Mesodermal cell (in vitro differentiated cells): ENCODE measurements around the gene ACTL7B.

ENCODE experiments used
- H3K27ac ChIP-seq: 2 replicates; pipeline ENCODE4 v1.7.0; 2013; ENCODE audit warnings: mild to moderate bottlenecking, low read depth, low read length, moderate library complexity; ENCODE audit not compliant: severe bottlenecking
- H3K36me3 ChIP-seq: 2 replicates; pipeline ENCODE4 v1.7.1; 2013; ENCODE audit warnings: mild to moderate bottlenecking, low read length, moderate library complexity; ENCODE audit not compliant: control insufficient read depth, insufficient read depth
- H3K4me1 ChIP-seq: one replicate; pipeline ENCODE4 v1.7.1; 2013; ENCODE audit warnings: mild to moderate bottlenecking, low read length; ENCODE audit not compliant: insufficient read depth, control insufficient read depth, poor library complexity, severe bottlenecking
- H3K4me3 ChIP-seq: 2 replicates; pipeline ENCODE4 v1.7.0; 2013; ENCODE audit warnings: low read length, control low read depth, mild to moderate bottlenecking; ENCODE audit not compliant: insufficient read depth, poor library complexity, severe bottlenecking; ENCODE audit errors: extremely low read depth
- H3K9me3 ChIP-seq: 2 replicates; pipeline ENCODE4 v1.7.1; 2013; ENCODE audit warnings: mild to moderate bottlenecking, low read length, moderate library complexity; ENCODE audit not compliant: control insufficient read depth
- WGBS, 2 experiments: methylation state at CpG; one replicate each; pipeline ENCODE4 v1.1.5; 2013; ENCODE audit warnings: missing lambda C conversion rate in 2 of 2; ENCODE audit not compliant: insufficient coverage in 2 of 2; 5-methylcytosine and 5-hydroxymethylcytosine counted together

ACTL7B gene

DNA sequence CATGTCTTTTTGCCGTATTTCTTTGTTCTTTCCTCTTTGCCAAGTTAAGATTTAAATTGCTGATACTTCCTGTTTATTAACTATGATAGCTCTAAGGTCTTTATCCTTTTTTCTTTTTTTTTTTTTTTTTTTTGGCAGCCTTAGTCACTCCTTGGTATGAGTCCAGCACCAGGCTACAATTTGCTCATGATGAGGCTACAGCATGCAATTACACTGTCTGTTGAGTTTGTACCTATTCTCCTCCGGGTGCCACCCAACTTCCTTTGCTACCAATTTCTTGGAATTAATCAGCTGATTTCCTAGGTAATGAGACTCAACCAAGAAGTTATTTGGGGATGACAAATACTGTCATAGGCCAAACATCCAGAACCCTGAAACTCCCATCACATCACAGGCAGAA lies 25.5 kb downstream of the ACTL7B start:
- WGBS, 2 experiments = 100% methylated on average over 1 of the region's 2 CpGs; no CpG with 5 or more reads in 1 of the 2 experiments
- Histone ChIP-seq H3K4me3 (no peak overlapping the region), H3K9me3 (no peaks in the 10 kb centered on the region), H3K4me1 (no peaks in the 10 kb centered on the region), H3K36me3 (no peaks in the 10 kb centered on the region), H3K27ac (no peak overlapping the region)

GRCh38 chr9:108823829-108824228 lies 32.0 kb downstream of the ACTL7B start:
- H3K4me1 ChIP-seq = no peaks in the 10 kb centered on the region
- H3K9me3 ChIP-seq = peaks cover 13% of the 10 kb centered on the region
- no peaks in the 10 kb centered on the region for H3K36me3 ChIP-seq
- H3K4me3 ChIP-seq = no peak overlapping the region
- WGBS, 2 experiments = 82 to 86% methylated on average over 3 of the region's 3 CpGs
- no peak overlapping the region for H3K27ac ChIP-seq

GRCh38 chr9:108816037-108816436 lies 39.7 kb downstream of the ACTL7B start:
- Histone ChIP-seq H3K9me3 (no peaks in the 10 kb centered on the region), H3K27ac (no peak overlapping the region), H3K36me3 (no peaks in the 10 kb centered on the region), H3K4me3 (no peak overlapping the region), H3K4me1 (peaks cover 15% of the 10 kb centered on the region)
- WGBS, 2 experiments = 58 to 72% methylated on average over 7 to 10 of the region's 10 CpGs

DNA sequence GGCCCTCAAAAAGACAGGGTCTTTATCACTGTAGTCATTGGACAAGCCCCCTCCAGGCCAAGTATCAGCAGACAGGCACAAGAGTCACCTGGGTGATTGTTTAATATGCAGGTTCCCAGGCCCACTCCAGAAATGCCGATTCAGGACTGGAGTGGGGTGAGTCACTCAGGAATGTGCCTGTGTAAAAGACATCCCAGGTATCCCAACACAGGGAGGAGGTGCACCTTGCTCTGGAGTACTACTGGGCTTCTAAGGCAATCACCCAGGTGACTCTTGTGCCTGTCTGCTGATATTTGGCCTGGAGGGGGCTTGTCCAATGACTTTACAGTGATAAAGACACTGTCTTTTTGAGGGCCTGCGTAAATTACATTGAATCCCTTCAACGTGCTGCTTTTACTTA lies 40.6 kb downstream of the ACTL7B start:
- Histone ChIP-seq H3K4me3 (no peak overlapping the region), H3K36me3 (no peaks in the 10 kb centered on the region), H3K9me3 (no peaks in the 10 kb centered on the region), H3K4me1 (peaks cover 15% of the 10 kb centered on the region), H3K27ac (no peak overlapping the region)
- WGBS, 2 experiments = 100% methylated on average over 1 of the region's 3 CpGs; no CpG with 5 or more reads in 1 of the 2 experiments

DNA sequence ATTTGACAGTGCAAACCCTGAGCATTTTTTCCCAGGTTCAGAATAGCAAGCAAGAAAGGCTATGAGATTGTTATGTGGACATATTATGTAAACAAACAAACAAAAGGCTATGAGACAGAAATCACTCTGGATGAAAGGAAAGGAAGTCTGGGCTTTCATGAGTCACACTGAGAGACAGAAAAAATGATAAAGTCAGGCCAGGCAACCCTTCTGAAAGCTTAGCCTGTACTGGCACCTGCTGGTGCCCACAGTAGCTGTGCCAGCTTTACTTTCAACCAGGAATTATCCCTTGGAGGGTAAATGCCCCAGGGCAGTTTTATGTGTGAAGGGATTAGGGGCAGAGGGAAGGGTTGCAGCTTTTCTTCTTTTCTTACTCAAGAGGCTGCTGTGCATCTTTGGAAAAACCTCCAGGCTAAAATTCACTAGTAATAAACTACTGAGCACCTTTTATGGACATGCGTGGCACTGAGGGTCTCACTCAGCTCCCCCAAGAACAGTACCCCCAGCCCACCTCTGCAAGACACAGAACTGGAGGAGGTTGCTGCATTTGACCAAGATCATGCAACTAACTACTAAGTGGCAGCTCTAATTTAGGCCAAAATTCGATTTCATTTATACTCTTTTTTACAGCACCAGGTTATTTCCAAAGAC lies 41.7 kb downstream of the ACTL7B start:
- H3K27ac ChIP-seq = peak overlapping the region; percentile 84
- H3K4me3 ChIP-seq = no peak overlapping the region
- WGBS, 2 experiments = 93 to 100% methylated on average over 2 of the region's 2 CpGs
- H3K36me3 ChIP-seq = no peaks in the 10 kb centered on the region
- H3K9me3 ChIP-seq = no peaks in the 10 kb centered on the region
- peaks cover 15% of the 10 kb centered on the region for H3K4me1 ChIP-seq

- H3K4me3 ChIP-seq = no peak overlapping the region
- H3K9me3 ChIP-seq = no peaks in the 10 kb centered on the region
- peak overlapping the region; percentile 12 for H3K27ac ChIP-seq
- H3K4me1 ChIP-seq = peaks cover 15% of the 10 kb centered on the region
- 90 to 91% methylated on average over 5 to 6 of the region's 8 CpGs for WGBS, 2 experiments
- H3K36me3 ChIP-seq = no peaks in the 10 kb centered on the region
Observed at GRCh38 chr9:108812396-108813025, 43.3 kb downstream of the ACTL7B start.

GRCh38 chr9:108811944-108812343 lies 43.8 kb downstream of the ACTL7B start:
- H3K36me3 ChIP-seq = no peaks in the 10 kb centered on the region
- no peak overlapping the region for H3K4me3 ChIP-seq
- H3K4me1 ChIP-seq = peaks cover 15% of the 10 kb centered on the region
- no peaks in the 10 kb centered on the region for H3K9me3 ChIP-seq
- WGBS, 2 experiments = no CpG with 5 or more reads among the region's 1 CpG
- no peak overlapping the region for H3K27ac ChIP-seq

DNA sequence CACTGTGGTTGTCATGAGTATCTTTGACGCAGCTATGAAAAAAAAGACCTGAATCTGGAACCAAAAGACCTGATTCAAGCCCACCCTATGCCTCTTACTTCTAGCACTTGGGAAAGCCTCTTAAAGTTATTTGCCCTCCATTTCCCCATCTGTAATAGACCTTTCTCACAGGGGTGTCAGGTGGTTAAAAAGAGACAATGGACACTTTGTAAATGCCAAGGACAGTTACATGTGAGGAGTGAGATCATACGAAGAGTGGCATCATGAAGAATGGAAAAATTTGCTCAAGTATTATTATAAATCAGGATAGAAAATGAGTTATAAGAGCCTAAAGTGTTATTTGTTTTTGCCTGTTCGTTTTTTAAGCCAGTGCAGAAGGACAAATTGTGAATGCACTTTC lies 46.5 kb downstream of the ACTL7B start:
- WGBS, 2 experiments = 80 to 82% methylated on average over 2 to 3 of the region's 3 CpGs
- H3K27ac ChIP-seq = no peak overlapping the region
- H3K36me3 ChIP-seq = no peaks in the 10 kb centered on the region
- H3K4me3 ChIP-seq = no peak overlapping the region
- peaks cover 12% of the 10 kb centered on the region for H3K4me1 ChIP-seq
- no peaks in the 10 kb centered on the region for H3K9me3 ChIP-seq
